ENCODE measurements around the gene SMCP.

SMCP gene

DNA sequence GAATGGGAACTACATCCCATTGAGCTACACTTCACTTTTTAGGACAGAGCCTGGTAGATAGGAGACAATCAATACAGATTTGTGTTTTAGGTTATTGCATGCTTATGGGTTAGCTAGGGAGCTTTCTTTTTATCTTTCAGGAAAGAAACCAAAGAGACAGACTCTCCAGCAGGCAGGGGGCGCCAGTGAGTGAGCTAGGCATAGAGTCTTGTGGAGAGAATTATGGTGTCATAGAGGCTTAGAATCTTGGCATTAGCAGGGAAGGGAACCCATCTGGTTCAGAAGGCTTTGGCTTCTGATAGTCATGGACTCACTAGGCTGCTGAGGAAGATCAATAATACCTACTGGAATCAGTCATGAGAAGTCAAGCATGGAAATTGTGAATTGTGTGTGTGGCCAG, at the start of gene SMCP:
TSS of gene SMCP (plus strand) at position 281 of the 400 bp plus-strand sequence. CDS start 6,101 bp downstream, outside the sequence.
- DNase-seq, result peak; percentile 64

DNA sequence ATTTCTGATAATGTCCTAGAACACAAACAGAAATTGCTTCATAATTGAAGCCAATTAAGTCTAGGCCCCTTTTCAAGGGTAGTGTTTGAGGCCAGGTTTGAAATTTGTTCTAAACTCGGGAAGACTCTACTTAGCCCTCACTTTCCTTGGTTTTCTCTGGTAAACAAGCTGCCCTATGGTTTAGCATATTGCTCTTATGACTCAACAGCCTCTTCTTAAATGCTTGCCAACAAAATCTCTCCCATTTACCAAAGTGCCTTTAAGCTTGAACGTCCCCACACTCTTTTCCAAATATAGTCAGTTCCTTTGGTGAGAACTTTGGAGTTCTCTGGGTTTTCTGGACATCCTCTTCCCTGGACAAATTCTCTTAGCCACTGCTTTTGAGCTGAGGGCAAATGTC, 41.3 kb upstream of the SMCP start:
- no peak for DNase-seq

- DNase-seq, result no peak
These were observed 35.6 kb upstream of the SMCP start, which contains the start of gene LCE6A for GRCh38 chr1:152842556-152842955. Gene LCE6A (plus strand): TSS chr1:152842856. CDS start chr1:152843521, 665 bp downstream.

DNA sequence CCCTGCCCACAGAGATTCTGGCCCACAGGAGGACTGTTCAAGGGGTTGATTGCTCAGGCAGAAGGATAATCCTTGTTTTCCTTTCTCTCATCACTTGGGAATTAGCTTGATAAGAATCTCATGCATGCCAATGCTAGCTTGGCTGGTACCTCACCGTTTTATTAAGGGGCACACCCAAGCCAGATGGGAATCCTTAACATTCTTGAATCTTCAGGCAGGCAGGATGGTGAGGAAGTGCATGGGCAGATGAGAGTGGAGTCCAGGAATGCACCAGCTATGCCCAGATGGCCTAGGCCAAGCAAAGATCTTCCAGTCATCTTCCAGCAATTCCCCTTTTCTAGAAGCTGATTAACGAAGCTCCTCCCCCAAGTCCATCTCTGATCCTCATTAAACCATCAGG, 22.5 kb upstream of the SMCP start:
- DNase-seq, result no peak

DNA sequence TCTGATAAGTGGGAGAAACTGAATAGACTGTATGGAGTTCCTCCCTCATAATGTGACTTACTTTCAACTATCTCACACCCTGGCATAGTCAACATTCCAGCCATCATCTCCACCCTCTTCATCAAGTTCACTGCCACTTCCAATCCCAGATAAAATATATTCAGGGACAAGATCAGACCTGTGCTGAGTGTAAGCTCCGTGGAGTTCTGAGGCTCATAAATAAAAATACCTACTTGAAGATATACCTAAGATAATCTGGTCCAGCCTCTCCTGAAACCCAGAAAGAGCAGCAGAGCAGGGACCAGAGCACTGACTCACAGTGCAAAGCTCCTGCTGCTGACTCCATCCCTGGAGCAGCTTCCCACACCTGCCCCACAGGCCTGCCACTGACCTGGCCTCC, 20.1 kb upstream of the SMCP start:
- no peak for DNase-seq

- no peak for DNase-seq
These were observed 18.4 kb upstream of the SMCP start, which contains the start of gene LCE7A for GRCh38 chr1:152859696-152860095. Gene LCE7A (plus strand): TSS chr1:152859996. CDS start chr1:152860698, 702 bp downstream.

- no peak for DNase-seq
These were observed 18.0 kb upstream of the SMCP start for GRCh38 chr1:152860129-152860528.

DNA sequence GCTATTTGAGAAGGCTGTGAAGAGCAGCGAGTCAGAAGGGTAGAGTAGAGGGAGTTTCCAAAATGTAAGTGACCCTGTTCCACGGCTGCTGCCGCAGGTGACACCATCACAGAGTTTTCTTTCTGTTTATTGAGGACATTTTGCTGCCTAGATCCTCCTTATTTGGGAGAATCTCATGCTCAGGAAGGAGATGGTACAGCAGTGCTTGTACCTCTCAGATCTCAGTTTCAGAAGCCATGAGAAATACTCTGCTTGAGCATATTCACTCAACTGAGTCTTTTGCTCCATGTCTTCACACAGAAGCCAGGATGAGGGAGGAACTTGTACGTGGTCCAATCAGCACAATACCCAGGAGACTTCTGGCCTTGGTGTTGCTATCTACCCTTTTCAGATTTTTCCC, 16.7 kb upstream of the SMCP start:
- no peak for DNase-seq

DNA sequence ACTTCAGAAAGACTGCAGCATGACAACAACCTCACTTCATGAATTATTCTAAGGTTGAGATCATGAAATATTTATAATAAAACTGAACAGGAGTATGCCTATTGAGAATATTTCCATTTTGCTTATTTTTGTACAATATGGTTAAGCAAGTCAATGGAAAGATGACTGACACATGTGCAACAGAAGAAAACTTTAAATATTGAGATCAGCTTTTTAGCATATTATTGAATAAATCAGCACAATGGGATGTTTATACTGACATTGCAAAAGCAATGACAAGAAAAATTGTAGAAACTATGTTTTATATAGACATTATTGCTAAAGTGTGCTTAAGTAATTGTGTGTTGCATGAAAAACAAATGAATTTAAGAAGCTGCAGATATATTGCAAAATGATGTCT, 13.7 kb upstream of the SMCP start:
- DNase-seq, result no peak

GRCh38 chr1:152866321-152866720, 11.8 kb upstream of the SMCP start:
- DNase-seq, result no peak

DNA sequence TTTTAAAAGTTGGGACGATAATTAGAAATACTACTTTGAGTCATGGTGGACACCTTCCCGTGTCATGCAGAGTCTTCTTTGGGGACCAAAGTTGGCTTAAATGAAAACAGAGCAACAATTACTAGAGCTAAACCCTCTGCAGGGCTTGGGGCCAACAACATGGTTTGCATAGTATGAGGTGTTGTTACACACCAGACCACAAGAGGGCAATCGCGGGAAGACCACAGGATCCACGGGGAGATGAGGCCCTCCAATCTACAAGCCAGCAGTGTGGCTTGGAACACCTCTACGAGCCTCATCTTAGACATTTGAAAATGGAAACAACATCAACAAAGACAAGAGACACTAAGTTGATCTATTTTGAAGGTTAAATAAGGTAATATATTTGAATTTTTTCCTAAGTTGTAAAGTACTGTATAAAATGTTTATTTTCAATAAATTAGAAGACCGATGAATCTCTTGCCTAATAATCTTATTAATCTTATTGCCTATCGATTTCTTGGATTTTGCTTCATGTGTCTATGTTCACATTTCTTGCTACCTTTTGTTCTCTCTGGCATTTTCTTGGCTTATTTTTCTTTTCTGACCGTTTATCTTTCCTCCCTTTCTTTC, 8.2 kb upstream of the SMCP start:
- DNase-seq, result peak; percentile 86

GRCh38 chr1:152870831-152871730, 7.0 kb upstream of the SMCP start:
- DNase-seq, result peak; percentile 79

DNA sequence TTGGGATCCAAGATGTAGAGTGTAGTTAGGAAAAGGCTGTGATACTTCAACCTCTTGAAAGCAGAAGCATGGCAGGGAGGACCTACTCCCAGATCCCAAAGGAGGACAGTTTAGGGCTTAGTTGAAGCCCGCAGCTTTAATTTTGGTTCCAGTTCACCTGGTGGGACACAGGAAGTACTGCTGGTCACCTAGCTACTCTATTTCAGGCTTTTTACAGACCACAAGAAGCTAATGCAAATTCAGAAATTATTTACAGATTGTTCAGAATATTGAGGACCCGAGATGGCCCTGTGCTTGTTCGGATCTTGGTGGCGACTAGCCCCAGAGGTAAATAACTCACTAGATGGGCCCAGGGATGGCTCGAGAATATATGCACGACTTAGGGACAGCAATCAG, 6.4 kb upstream of the SMCP start:
- DNase-seq, result no peak

DNA sequence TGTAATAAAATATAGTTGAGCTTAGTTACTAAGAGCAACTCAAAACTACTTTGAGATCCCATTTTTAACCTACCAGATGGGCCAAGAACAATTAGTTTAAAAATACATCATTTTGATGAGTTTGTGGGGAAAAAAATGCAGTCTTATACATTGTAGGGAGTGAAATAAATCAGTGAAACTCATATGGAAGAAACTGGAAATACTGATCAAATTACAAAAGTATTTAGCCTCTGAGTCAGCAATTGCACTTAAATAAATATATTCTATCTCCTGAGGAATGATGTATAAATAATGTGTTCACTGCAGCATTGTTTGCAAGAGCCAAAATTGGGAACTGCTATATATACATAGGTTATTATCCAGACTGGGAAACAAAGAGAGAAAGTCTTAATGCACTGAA, 4.6 kb upstream of the SMCP start:
- DNase-seq, result no peak

- DNase-seq, result no peak
These were observed 1.3 kb upstream of the SMCP start for GRCh38 chr1:152876827-152877226.

GRCh38 chr1:152879559-152880198, 1.6 kb downstream of the SMCP start:
- DNase-seq, result no peak

DNA sequence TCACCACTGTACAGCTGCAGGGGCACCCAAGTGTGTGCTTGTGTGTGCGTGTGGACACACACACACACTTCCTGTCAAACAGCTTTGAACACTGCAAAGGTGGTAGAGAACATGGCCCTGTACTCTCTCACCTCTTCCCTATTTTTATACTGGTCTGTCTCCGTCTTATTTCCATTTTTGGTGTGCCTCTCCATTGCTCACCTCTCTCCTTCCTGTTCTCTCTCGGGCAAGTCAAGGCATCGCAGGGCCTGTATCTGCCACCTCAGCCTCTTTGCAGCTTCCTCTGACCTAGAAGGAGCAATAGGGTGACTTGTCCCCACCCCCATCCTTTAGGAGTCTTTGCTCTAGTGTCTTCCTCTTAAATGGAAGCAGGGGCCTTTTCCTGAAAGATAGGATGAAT, 2.2 kb downstream of the SMCP start:
- DNase-seq, result no peak

DNA sequence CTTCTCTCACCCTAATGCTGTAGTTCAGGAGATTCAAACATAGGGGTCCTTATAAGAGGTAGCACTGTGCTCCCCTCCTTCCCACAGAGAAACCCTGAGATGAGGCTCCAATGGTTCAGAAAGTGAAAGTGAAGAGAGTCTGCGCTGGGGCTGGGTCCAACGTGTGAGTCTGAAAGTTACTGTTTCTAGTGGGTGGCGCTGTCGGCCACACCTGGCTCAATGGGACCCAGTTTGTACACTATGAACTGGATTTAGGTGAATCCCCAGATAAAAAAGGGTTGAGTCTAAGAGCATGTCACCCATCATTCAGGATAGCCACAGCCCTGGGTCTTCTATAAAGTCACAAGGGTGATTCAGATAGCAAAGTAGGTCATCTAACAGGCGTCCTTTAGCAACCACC, 2.8 kb downstream of the SMCP start:
- DNase-seq, result peak; percentile 62

GRCh38 chr1:152884085-152884484, 6.0 kb downstream of the SMCP start:
- no peak for DNase-seq

DNA sequence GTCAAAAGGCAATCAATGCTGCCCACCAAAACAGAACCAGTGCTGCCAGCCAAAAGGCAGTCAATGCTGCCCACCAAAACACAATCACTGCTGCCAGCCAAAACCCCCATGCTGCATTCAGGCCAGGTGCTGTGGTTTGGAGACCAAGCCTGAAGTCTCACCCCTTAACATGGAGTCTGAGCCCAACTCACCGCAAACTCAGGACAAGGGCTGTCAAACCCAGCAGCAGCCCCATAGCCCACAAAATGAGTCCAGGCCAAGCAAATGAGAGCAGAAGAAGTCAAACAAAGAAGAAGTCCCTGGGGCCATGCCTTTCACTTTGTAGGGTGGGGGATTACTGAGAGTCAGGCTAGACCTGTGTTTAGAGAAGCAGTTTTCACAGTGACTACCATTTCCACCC, 6.4 kb downstream of the SMCP start:
- no peak for DNase-seq

DNA sequence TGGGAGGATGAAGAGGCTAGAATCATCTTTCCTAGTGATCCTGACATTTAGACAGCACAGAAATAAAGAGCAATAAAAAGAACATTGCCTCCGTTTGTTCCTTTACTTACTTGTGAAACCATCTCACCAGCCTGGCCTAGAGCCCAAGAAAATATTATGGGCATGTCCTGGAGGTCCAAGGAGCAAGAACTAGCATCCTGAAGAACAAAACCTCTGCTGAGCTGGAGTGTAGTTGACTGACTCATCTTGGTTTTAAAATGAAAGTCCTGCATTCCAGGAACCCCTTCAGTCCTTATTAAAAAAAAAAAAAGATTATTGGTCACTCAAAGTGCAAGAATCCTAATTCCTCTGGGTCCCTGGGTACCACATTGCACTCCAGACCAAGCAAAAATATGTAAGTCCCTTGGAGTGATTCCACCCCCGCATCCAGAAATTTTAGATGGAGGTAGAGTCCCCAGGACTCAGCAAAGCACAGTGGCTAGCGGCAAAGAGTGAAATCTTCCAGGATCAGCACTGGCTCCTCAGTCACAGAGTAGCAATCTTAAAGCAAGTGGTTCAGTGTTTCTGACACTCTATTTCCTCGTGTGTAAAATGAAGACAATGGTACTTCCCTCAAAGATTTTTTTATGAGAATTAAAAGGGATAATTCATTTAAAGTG, 7.0 kb downstream of the SMCP start:
- DNase-seq, result no peak

GRCh38 chr1:152886085-152886484, 8.0 kb downstream of the SMCP start:
- no peak for DNase-seq

DNA sequence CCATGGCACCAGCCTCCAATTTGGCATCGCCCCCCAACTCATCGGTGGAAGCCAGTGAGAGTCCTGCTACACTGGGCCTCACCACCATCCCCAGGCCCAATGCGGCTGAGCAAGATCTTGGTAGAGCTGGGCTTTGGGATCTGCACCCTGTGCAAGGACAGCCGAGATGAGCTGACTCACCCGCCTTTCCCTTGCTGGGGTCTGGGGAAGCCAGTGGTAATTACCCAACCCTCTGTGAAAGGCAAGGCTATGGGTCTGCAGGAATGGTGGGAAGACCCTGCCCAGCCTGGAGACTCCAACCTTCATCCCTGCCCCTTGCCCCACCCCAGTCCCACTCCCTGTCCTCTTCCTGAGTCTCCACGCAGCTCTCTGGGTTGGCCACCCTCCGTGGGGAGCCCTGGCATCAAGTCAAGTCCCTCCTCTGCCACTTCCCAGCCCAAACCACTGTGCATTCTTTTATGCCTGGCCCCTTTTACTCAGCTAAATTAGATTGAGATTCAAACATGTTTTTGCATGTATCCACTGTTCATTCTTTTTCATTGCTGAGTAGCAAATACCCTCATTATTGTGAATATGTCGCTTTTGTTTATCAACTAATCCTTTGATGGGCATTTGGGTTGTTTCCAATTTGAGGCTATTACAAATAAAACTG, 8.8 kb downstream of the SMCP start:
- no peak for DNase-seq

Measured in OCI-M1 (cell line).